CD4-positive, alpha-beta T cell (primary cell): ENCODE results near the gene ELAPOR2. TPM values are rescaled to one million over a fixed set of nuclear protein-coding genes. Genes with fewer than 3 reads are reported as not detected.

ENCODE experiments used
- ATAC-seq: fragments of 200-7000 bp; cut with Tn5 transposase; one replicate; pipeline ENCODE4 v1.10.0; 2022; ENCODE audit warnings: mild to moderate bottlenecking; ENCODE audit not compliant: poor library complexity
- CTCF ChIA-PET: fragments of 350-600 bp; sonication (Branson Sonifier 250); formaldehyde crosslinking; loops from one replicate; lab custom pipeline; 2021; ENCODE audit warnings: antibody characterized with exemption, inconsistent platforms; lab: Charles Lee
- POLR2A ChIA-PET: fragments of 350-600 bp; sonication (Branson Sonifier 250); formaldehyde crosslinking; loops from one replicate; lab custom pipeline; 2021; ENCODE audit warnings: antibody characterized with exemption, inconsistent platforms; lab: Charles Lee
- DNase-seq, 14 experiments: peaks; one replicate each; pipeline ENCODE4 v3.0.0-alpha.2; 2013 to 2020; ENCODE audit warnings: mixed read lengths in 2 of 14
- H3K27ac ChIP-seq, 2 donors: one replicate each; pipeline versions ENCODE4 v1.5.1 to v1.7.0; 2013; ENCODE audit warnings: low read length in 2 of 2, low read depth in 1 of 2, mild to moderate bottlenecking in 1 of 2
- H3K27me3 ChIP-seq, 2 experiments: 1 replicate in 1 of 2; 2 replicates in 1 of 2; pipeline versions ENCODE4 v1.6.1 to v1.7.0; 2013; ENCODE audit warnings: low read length in 2 of 2, control low read depth in 1 of 2, mild to moderate bottlenecking in 1 of 2, moderate library complexity in 1 of 2; ENCODE audit not compliant: insufficient read depth in 2 of 2, control insufficient read depth in 1 of 2
- H3K36me3 ChIP-seq: one replicate; pipeline ENCODE4 v1.6.1; 2013; ENCODE audit warnings: low read length, control low read depth; ENCODE audit not compliant: insufficient read depth
- H3K4me1 ChIP-seq: one replicate; pipeline ENCODE4 v1.6.1; 2013; ENCODE audit warnings: low read length, control low read depth; ENCODE audit not compliant: insufficient read depth
- H3K4me3 ChIP-seq: one replicate; pipeline ENCODE4 v1.5.1; 2013; ENCODE audit warnings: mild to moderate bottlenecking, low read length, moderate library complexity
- H3K9me3 ChIP-seq, 2 experiments: 1 replicate in 1 of 2; 2 replicates in 1 of 2; pipeline versions ENCODE4 v1.6.1 to v1.7.0; 2013; ENCODE audit warnings: low read length in 2 of 2, mild to moderate bottlenecking in 2 of 2, control low read depth in 1 of 2, moderate library complexity in 1 of 2; ENCODE audit not compliant: control insufficient read depth in 1 of 2, insufficient read depth in 1 of 2
- H3K27ac Mint-ChIP-seq: one replicate; pipeline ENCODE4 v1.8.0; 2020; ENCODE audit warnings: mixed read lengths
- H3K27me3 Mint-ChIP-seq: one replicate; pipeline ENCODE4 v1.8.0; 2021; ENCODE audit warnings: mixed read lengths
- H3K36me3 Mint-ChIP-seq: one replicate; pipeline ENCODE4 v1.8.0; 2021; ENCODE audit warnings: low read depth, mixed read lengths
- H3K4me1 Mint-ChIP-seq: one replicate; pipeline ENCODE4 v1.8.0; 2021; ENCODE audit warnings: low read depth, mixed read lengths
- H3K4me3 Mint-ChIP-seq: one replicate; pipeline ENCODE4 v1.8.0; 2020; ENCODE audit warnings: mild to moderate bottlenecking, mixed read lengths
- H3K9me3 Mint-ChIP-seq: one replicate; pipeline ENCODE4 v1.8.0; 2020; ENCODE audit warnings: mixed read lengths
- intact Hi-C, 2 experiments: fragments of 100-400 bp; cut with DNase I in 1 of 2; cut with micrococcal nuclease in 1 of 2; formaldehyde crosslinking; loops; one replicate each; pipeline versions ENCODE4 v1.15.1 to v1.9.0; 2023 to 2025; cut with DNase I, micrococcal nuclease
- total RNA-seq, 174 experiments: library from RNA in 2 of 174; stranded (reverse) in 2 of 174; gene quantifications; one replicate each; pipeline ENCODE4 v1.2.3 and lab custom pipeline; 2021 to 2026
- TF ChIP-seq, protein P1 (sequence below): fragments of 200-600 bp; IDR thresholded peaks from one replicate; pipeline ENCODE4 v1.8.0; 2022; ENCODE audit warnings: antibody characterized with exemption, mild to moderate bottlenecking

The ELAPOR2 gene
- total RNA-seq, 2 experiments from 2014 or later, result 7.2 to 7.7 TPM

DNA sequence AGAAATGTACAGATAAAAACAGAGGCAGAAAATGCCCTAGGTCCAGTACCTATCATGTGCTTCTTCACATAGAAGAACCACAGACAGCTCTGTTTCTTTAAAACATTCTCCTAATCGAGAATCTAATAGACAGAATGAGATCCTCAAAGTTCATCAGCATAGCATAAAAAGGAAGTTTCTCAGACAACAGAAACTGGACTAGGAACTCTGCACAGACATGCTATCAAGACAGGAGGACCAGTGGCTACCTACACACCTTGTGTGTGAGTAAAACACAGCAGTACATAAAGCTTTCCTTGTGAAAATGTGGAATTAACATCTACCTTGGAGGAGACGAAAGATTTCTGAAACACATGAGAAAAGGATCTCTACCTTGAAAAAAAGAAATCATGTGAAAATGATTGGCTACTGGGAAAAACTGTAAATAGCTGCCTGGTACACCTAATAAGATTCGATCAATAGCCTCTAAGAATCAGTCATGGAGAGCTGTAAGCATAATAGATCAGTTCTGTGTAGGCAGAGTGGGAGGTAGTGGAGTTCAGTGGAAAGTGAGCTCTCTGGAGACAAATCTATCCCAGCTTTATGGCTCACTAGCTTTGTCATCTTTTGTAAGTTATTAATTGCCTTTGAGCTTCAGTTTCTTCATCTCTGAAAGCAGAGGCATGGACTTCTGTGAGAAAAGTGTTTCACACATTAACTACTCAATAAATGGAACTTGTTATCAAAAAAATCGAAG lies 26.7 kb downstream of the ELAPOR2 start:
- H3K27me3 Mint-ChIP-seq, result peaks cover 21% of the 10 kb centered on the region
- H3K4me3 ChIP-seq, result no peak overlapping the region
- no peak overlapping the region for H3K27ac Mint-ChIP-seq
- CTCF ChIA-PET, result no interaction called here
- no peaks in the 10 kb centered on the region for H3K9me3 ChIP-seq
- DNase-seq (no peak), ATAC-seq (no peak)
- peaks cover 2% of the 10 kb centered on the region for H3K9me3 Mint-ChIP-seq
- intact Hi-C loops, result no loop called here
- POLR2A ChIA-PET, result no interaction called here
- H3K27ac ChIP-seq, result no peak overlapping the region
- TF ChIP-seq, protein P1, sequence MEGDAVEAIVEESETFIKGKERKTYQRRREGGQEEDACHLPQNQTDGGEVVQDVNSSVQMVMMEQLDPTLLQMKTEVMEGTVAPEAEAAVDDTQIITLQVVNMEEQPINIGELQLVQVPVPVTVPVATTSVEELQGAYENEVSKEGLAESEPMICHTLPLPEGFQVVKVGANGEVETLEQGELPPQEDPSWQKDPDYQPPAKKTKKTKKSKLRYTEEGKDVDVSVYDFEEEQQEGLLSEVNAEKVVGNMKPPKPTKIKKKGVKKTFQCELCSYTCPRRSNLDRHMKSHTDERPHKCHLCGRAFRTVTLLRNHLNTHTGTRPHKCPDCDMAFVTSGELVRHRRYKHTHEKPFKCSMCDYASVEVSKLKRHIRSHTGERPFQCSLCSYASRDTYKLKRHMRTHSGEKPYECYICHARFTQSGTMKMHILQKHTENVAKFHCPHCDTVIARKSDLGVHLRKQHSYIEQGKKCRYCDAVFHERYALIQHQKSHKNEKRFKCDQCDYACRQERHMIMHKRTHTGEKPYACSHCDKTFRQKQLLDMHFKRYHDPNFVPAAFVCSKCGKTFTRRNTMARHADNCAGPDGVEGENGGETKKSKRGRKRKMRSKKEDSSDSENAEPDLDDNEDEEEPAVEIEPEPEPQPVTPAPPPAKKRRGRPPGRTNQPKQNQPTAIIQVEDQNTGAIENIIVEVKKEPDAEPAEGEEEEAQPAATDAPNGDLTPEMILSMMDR, result no peak
- no peak overlapping the region for H3K4me3 Mint-ChIP-seq
- H3K36me3 ChIP-seq, result no peaks in the 10 kb centered on the region
- no peaks in the 10 kb centered on the region for H3K36me3 Mint-ChIP-seq
- no peaks in the 10 kb centered on the region for H3K4me1 ChIP-seq
- no peaks in the 10 kb centered on the region for H3K27me3 ChIP-seq
- H3K4me1 Mint-ChIP-seq, result no peaks in the 10 kb centered on the region

DNA sequence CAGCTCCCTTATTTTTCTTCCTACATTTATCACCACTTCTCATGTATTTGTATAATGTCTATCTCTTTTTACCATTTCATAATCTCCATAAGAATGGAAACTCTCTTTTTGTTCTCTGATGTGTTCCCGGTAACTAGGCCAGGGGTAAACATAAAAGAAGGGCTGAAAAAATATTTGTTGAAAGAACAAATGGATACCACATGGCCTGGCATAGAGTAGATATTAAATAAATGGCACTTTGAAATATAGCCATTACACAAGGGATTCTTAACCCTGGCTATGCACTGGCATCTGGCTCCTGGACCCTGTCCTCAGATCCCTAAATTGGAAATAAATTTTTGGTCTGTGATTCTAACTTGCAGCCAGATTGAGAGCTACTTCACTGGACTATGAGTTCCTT lies 30.4 kb downstream of the ELAPOR2 start:
- TF ChIP-seq, protein P1, result no peak
- intact Hi-C loops, result no loop called here
- CTCF ChIA-PET, result no interaction called here
- DNase-seq (no peak), ATAC-seq (no peak)
- H3K36me3 ChIP-seq, result no peaks in the 10 kb centered on the region
- no peaks in the 10 kb centered on the region for H3K27me3 ChIP-seq
- Mint-ChIP-seq H3K4me1 (no peaks in the 10 kb centered on the region), H3K27ac (no peak overlapping the region), H3K4me3 (no peak overlapping the region), H3K27me3 (peaks cover 10% of the 10 kb centered on the region), H3K36me3 (no peaks in the 10 kb centered on the region), H3K9me3 (no peaks in the 10 kb centered on the region)
- no peak overlapping the region for H3K27ac ChIP-seq
- H3K4me1 ChIP-seq, result no peaks in the 10 kb centered on the region
- H3K4me3 ChIP-seq, result no peak overlapping the region
- POLR2A ChIA-PET, result no interaction called here
- no peaks in the 10 kb centered on the region for H3K9me3 ChIP-seq

GRCh38 chr7:87028636-87029035 lies 30.8 kb downstream of the ELAPOR2 start:
- ATAC-seq, result no peak
- CTCF ChIA-PET, result no interaction called here

More at GRCh38 chr7:87028636-87029035, 30.8 kb downstream of the ELAPOR2 start:
- H3K4me3 Mint-ChIP-seq, result no peak overlapping the region
- H3K36me3 Mint-ChIP-seq, result no peaks in the 10 kb centered on the region
- TF ChIP-seq, protein P1, result no peak
- POLR2A ChIA-PET, result no interaction called here
- H3K9me3 ChIP-seq, result no peaks in the 10 kb centered on the region
- H3K27me3 ChIP-seq, result no peaks in the 10 kb centered on the region
- no peak overlapping the region for H3K4me3 ChIP-seq
- no peaks in the 10 kb centered on the region for H3K9me3 Mint-ChIP-seq
- intact Hi-C loops, result no loop called here
- H3K4me1 Mint-ChIP-seq, result no peaks in the 10 kb centered on the region
- peak in 2 of 14 experiments; percentile 4 to 7 for DNase-seq
- no peaks in the 10 kb centered on the region for H3K4me1 ChIP-seq
- H3K36me3 ChIP-seq, result no peaks in the 10 kb centered on the region
- no peak overlapping the region for H3K27ac Mint-ChIP-seq
- no peak overlapping the region for H3K27ac ChIP-seq
- H3K27me3 Mint-ChIP-seq, result peaks cover 10% of the 10 kb centered on the region
